GM13977 (cell line): ENCODE data around the gene PSTPIP2.
"Not testable (repeated sequence)": the region's sequence is repeated elsewhere in the genome, so short reads cannot be mapped to it uniquely, and the experiment has no call there.

Experiments used
- DNase-seq: peaks from one replicate; pipeline ENCODE4 v3.0.0; 2012; ENCODE audit warnings: low spot score
- CTCF ChIP-seq: IDR thresholded peaks from 2 replicates; pipeline ENCODE4 v1.5.1; 2012; ENCODE audit warnings: mild to moderate bottlenecking, control low read depth; ENCODE audit not compliant: insufficient read depth; ENCODE audit errors: extremely low read depth, missing control alignments
- in situ Hi-C: fragments of 300-500 bp; cut with MboI; formaldehyde crosslinking; loops from one replicate; pipeline ENCODE4 v1.12.0; 2022; ENCODE audit warnings: low sequenced_read_pairs, low pct_unique_long_range_greater_than_20kb, mixed read lengths, inconsistent platforms; ENCODE audit not compliant: unreplicated experiment

Gene PSTPIP2

GRCh38 chr18:45997700-45998151, 74.3 kb downstream of the PSTPIP2 start:
- peak; percentile 23 for DNase-seq
- in situ Hi-C loops, result no loop called here
- TF ChIP-seq CTCF, result no peak

DNA sequence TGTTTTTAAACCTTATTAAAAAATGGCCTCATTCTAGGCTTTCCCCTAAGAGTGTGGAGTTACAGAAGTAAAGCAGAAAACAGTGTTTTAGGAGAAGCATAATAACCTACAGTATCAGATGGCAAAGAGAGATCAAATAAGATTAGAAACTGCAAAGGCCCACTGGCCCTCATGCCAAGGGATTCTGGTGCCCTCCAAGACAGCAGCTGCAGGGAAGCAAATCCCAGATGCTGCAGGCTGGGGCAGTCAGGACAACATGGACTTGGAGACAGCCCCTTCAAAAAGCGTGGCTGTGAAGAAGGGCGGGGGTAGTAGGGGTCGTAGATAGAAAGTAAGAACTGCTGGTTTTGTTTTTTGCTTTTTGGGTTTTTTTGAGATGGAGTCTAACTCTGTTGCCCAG, 76.6 kb downstream of the PSTPIP2 start:
- in situ Hi-C loops, result no loop called here
- no peak for TF ChIP-seq CTCF
- no peak for DNase-seq

GRCh38 chr18:45993438-45993837, 78.6 kb downstream of the PSTPIP2 start:
- DNase-seq, result no peak
- no peak for TF ChIP-seq CTCF
- in situ Hi-C loops, result no loop called here

- DNase-seq, in situ Hi-C loops: not testable (repeated sequence)
These were observed 79.5 kb downstream of the PSTPIP2 start for GRCh38 chr18:45992527-45992926.

DNA sequence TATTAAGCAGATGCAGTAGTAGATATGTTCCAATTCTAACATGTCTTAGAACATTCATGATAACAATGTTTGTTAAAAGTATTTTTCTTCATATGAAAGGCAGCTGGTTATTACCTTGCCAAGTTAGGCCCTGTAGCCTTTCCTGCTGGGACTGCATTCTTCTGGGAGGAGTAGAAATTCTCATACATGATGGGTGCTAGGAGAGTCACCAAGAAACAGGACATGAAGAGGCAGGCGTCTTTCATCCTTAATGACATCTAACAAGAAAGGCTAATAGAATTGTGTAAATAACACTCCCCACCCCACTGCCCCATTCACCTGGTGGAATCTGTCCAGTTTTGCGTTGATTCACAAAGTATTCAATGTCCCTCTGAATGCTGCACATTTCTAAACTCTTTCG, 80.3 kb downstream of the PSTPIP2 start:
- in situ Hi-C loops, result no loop called here
- DNase-seq, result no peak
- no peak for TF ChIP-seq CTCF

DNA sequence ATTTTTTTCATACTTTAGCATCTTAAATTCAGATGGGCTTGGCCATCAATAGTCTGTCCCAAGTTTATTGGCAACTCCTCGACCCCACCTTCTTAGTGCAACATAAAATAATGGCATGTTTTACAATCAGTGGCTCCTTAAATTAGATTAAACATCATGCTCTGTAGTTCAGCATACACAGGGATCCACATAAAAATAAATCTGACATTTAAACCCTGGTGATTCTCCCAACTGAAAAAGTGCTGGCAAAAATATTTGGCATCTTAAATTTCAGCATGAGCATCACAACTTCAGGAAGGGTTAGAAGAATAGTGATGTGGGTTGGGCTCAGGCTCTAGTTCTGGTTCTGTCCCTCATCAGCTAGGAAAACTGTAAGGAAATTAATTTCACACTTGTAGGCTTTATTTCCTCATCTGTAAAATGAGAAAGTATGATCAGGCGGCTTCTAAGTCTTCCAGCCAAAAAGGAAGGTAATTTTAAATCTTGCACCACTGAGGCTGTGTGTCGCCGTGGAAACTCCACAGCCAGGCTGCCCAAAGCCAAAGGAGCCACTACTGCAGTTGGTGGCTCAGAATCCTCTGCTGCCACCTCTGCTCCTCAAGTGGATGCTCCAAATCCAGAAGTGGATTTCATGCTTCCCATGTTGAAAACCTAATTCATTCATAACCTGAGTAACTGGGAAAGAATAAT, 87.4 kb downstream of the PSTPIP2 start:
- in situ Hi-C loops, result no loop called here
- TF ChIP-seq CTCF, result no peak

DNA sequence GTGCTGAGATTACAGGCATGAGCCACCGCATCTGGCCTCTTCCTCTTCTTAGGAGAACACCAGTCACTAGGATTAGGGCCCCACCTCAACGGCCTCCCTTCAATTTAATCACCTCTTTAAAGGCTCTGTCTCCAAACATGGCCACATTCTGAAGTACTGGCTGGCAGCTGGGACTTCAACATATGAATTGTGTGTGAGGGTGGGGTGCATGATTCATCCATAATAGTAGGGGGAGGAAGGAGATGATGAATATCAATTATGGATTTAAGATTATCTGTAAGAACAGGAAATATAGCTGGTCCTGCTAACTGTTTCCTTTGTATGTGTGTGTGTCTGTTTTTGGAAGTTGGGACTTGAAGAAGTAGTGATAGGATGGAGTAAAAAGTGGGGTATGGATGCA, 90.2 kb downstream of the PSTPIP2 start:
- in situ Hi-C loops, result no loop called here
- DNase-seq, result no peak

More for the DNA sequence above, 87.4 kb downstream of the PSTPIP2 start:
- no peak for DNase-seq

More for the DNA sequence above, 90.2 kb downstream of the PSTPIP2 start:
- no peak for TF ChIP-seq CTCF
